Subcutaneous adipose tissue (tissue), 4 donors: ENCODE results near the gene LRRC26. TPM values are rescaled to one million over a fixed set of nuclear protein-coding genes. Genes with fewer than 3 reads are reported as not detected.

ENCODE experiments used
- CTCF ChIP-seq: fragments of 450-650 bp; IDR thresholded peaks from one replicate; pipeline ENCODE4 v1.5.1; 2016; ENCODE audit warnings: low read depth, mild to moderate bottlenecking, control low read depth, antibody characterized with exemption, moderate library complexity
- total RNA-seq, 4 donors: library from RNA; depleted of rRNA; stranded (reverse); fragments of >200 nt; gene quantifications; one replicate each; pipeline ENCODE4 v1.1.0, GENCODE V29; 2016

LRRC26 gene
- total RNA-seq, 4 donors from 2014 or later: not detected

DNA sequence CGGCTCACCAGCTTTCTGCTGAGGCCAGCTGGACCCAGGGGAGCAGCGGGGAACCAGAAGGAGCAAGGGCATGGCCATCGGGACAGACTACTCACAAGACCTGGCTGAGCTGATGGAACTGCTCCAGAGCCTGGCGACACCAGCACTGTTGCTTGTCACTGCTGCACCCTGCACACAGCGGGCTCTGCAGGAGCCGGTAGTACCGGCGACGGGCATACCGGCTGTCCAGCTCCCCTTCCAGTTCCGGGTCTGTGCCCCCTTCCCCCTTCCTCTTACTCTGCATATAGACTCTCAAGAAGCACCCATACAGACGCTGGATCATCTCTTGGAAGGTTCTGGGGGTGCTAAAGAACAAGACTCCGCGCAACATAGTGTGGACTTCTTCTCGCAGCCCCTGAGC is 17.5 kb upstream of the LRRC26 start:
- no peak for TF ChIP-seq CTCF

DNA sequence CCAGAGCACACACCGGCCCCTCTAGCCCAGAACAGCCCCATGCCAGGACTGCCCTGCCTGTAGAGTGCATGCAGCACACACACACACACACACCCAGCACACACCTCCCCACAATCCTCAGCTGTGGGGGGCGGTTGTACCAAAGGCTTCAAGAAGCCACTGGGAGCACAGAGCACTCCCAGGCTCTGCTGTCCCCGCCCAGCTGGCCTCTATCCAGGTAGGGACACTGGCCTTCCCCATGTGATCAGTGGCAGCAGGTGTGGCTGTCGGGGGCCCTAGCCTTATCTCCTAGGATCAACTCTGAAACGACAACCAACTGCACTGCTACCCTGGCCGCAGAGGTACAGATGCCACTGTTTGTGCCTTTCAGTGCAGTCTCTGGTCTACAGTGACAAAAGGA is 16.5 kb upstream of the LRRC26 start:
- no peak for TF ChIP-seq CTCF

DNA sequence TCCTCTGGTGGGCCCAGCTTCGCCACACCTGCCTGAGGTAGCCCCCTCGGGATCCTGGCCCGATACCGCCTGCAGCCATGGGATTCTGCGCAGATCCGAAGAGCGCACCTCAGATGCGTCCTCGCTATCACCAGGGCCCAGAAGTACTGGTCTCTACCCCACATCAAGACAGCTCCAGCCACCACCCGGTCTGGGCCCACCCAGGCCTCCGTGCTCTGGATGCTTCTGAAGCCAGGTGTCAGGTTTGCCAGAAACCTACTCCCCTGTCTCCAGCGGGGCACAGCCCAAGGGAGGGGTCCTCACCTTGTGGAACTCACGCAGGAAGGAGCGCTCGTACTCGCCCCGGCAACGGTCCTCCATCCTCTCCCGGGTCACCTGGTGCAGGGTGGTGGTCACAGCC is 16.1 kb upstream of the LRRC26 start:
- no peak for TF ChIP-seq CTCF

GRCh38 chr9:137184881-137185660 is 15.2 kb upstream of the LRRC26 start:
- TF ChIP-seq CTCF: no peak

DNA sequence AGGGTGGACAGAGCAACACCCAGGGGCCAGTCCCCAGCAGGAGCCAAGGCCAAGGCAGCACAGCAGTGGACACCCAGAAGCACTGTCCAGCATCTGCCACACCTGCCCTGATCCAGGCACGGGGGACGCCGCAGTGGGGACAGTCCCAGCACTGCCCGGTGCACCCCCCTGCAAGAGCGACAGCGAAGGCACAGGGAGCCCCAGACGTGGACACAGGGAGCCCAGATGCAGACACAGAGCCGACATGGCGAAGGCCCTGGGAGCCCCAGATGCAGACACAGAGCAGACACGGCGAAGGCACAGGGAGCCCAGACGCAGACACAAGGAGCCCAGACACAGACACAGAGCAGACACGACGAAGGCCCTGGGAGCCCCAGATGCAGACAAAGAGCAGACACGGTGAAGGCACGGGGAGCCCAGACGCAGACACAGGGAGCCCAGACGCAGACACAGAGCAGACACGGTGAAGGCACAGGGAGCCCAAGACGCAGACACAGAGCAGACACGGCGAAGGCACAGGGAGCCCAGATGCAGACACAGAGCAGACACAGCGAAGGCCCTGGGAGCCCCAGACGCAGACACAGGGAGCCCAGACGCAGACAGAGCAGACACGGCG is 14.2 kb upstream of the LRRC26 start:
- TF ChIP-seq CTCF: no peak

GRCh38 chr9:137182836-137183235 is 13.0 kb upstream of the LRRC26 start:
- no peak for TF ChIP-seq CTCF

DNA sequence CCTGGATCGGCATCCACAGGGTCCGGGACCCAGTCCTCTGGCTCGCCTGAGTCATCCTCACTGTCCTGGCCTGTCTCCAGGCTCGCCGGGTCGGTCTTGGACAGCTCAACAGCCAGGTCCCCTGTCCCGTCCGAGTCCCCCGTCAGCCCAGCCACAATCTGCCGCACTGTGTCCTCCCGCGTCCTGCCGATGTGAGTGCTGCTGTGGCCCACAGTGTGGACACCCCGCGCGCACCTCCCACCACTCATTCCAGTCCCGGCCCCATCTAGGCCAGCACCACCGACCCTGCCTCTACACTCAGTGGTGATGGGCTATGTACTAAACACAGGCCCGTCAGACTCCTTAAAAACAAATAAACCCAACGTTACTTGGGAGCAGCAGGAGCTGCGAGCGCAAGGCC is 11.8 kb upstream of the LRRC26 start:
- TF ChIP-seq CTCF: no peak
